ENCODE data around the gene CDH23. TPM values are rescaled to one million over a fixed set of nuclear protein-coding genes. Genes with fewer than 3 reads are reported as not detected.
A peak's percentile ranks its signal among the peaks of the same experiment; 100 is the strongest.

CDH23 gene
- total RNA-seq, 1 experiment from 2014 or later: 2.9 TPM

GRCh38 chr10:71394926-71395562 is 1.7 kb upstream of the CDH23 start:
- POLR2A ChIA-PET: no interaction called here
- ATAC-seq (no peak), DNase-seq (ENCODE audit: low spot score) (no peak)
- CTCF ChIA-PET: interaction anchor here (0.7 to 8.8 kb wide), 26 partner anchors 10 to 318 kb away, joined by 3 to 120 read pairs (median 10); partner anchors contain the start of gene SLC29A3
- Mint-ChIP-seq H3K36me3 (no peaks in the 10 kb centered on the region), H3K9me3 (no peaks in the 10 kb centered on the region), H3K27me3 (ENCODE audit: low read depth) (peaks cover 55% of the 10 kb centered on the region), H3K27ac (no peak overlapping the region), H3K4me1 (peaks cover 22% of the 10 kb centered on the region), H3K4me3 (no peak overlapping the region)
- TF ChIP-seq ZNF138 (CRISPR knock-in tag; conservative IDR thresholded peaks at IDR 0.05) (no peak), EMX1 (CRISPR knock-in tag; IDR thresholded peaks at IDR 0.05) (no peak)

- ATAC-seq (no peak), DNase-seq (ENCODE audit: low spot score) (no peak)
- no peak for TF ChIP-seq TEAD4 (CRISPR knock-in tag; IDR thresholded peaks at IDR 0.05)
- Mint-ChIP-seq H3K36me3 (no peaks in the 10 kb centered on the region), H3K4me3 (peak overlapping the region; percentile 63), H3K4me1 (peaks cover 22% of the 10 kb centered on the region), H3K27me3 (ENCODE audit: low read depth) (peaks cover 59% of the 10 kb centered on the region), H3K9me3 (no peaks in the 10 kb centered on the region), H3K27ac (no peak overlapping the region)
- ChIA-PET CTCF (interaction anchor here (0.7 to 8.8 kb wide), 42 partner anchors 11 to 321 kb away, joined by 3 to 120 read pairs (median 5); partner anchors contain the start of gene SLC29A3), POLR2A (interaction anchor here (1.4 kb wide), 1 partner anchor 19 kb away, joined by 3 read pairs; no protein-coding TSS in a partner anchor)
Measured at GRCh38 chr10:71395621-71396020, 1.1 kb upstream of the CDH23 start.

GRCh38 chr10:71396084-71396710 is 523 bp upstream of the CDH23 start:
- Mint-ChIP-seq H3K4me3 (peak overlapping the region; percentile 63), H3K27me3 (ENCODE audit: low read depth) (peaks cover 59% of the 10 kb centered on the region), H3K9me3 (no peaks in the 10 kb centered on the region), H3K27ac (no peak overlapping the region), H3K4me1 (peaks cover 20% of the 10 kb centered on the region), H3K36me3 (no peaks in the 10 kb centered on the region)
- CTCF ChIA-PET: interaction anchor here (0.7 to 8.8 kb wide), 56 partner anchors 11 to 351 kb away, joined by 3 to 120 read pairs (median 4); partner anchors contain the start of gene SLC29A3
- ATAC-seq (peak; percentile 86), DNase-seq (ENCODE audit: low spot score) (peak; percentile 76)
- POLR2A ChIA-PET: interaction anchor here (1.4 kb wide), 1 partner anchor 19 kb away, joined by 3 read pairs; no protein-coding TSS in a partner anchor
- TF ChIP-seq ZNF232 (CRISPR knock-in tag; IDR thresholded peaks at IDR 0.05) (no peak), ZNF219 (CRISPR knock-in tag; IDR thresholded peaks at IDR 0.05; ENCODE audit: borderline replicate concordance) (no peak), MYBL2 (CRISPR knock-in tag; IDR thresholded peaks at IDR 0.05) (no peak), ESRRA (CRISPR knock-in tag; IDR thresholded peaks at IDR 0.05; ENCODE audit: borderline replicate concordance) (no peak), NR3C1 (CRISPR knock-in tag; conservative IDR thresholded peaks at IDR 0.05; ENCODE audit: low read depth) (no peak), NFYB (CRISPR knock-in tag; conservative IDR thresholded peaks at IDR 0.05; ENCODE audit: low read depth) (no peak), USF2 (CRISPR knock-in tag; IDR thresholded peaks at IDR 0.05) (no peak), TCF7 (CRISPR knock-in tag; IDR thresholded peaks at IDR 0.05; ENCODE audit: low read depth) (no peak), STAT6 (CRISPR knock-in tag; conservative IDR thresholded peaks at IDR 0.05; ENCODE audit: low read depth) (no peak), ZNF138 (CRISPR knock-in tag; conservative IDR thresholded peaks at IDR 0.05) (0 out of 2 replicates have a peak, but pooled peaks have one; percentile 42), ZNF423 (CRISPR knock-in tag; IDR thresholded peaks at IDR 0.05) (peak; percentile 96), JUN (CRISPR knock-in tag; IDR thresholded peaks at IDR 0.05) (no peak), MAX (CRISPR knock-in tag; IDR thresholded peaks at IDR 0.05) (peak; percentile 32; the same call in 1 of the 2 replicates), ZNF532 (CRISPR knock-in tag; IDR thresholded peaks at IDR 0.05; ENCODE audit: borderline replicate concordance) (no peak), IRF1 (CRISPR knock-in tag; IDR thresholded peaks at IDR 0.05) (no peak), HMGXB4 (CRISPR knock-in tag; IDR thresholded peaks at IDR 0.05) (peak; percentile 88; the same call in 1 of the 2 replicates), HMGA2 (CRISPR knock-in tag; IDR thresholded peaks at IDR 0.05) (no peak)

Data from WTC11 (cell line).